ENCODE results near the gene LIPI.

Gene LIPI

GRCh38 chr21:14241297-14241696 is 30.5 kb upstream of the LIPI start:
- TF ChIP-seq, protein P1, sequence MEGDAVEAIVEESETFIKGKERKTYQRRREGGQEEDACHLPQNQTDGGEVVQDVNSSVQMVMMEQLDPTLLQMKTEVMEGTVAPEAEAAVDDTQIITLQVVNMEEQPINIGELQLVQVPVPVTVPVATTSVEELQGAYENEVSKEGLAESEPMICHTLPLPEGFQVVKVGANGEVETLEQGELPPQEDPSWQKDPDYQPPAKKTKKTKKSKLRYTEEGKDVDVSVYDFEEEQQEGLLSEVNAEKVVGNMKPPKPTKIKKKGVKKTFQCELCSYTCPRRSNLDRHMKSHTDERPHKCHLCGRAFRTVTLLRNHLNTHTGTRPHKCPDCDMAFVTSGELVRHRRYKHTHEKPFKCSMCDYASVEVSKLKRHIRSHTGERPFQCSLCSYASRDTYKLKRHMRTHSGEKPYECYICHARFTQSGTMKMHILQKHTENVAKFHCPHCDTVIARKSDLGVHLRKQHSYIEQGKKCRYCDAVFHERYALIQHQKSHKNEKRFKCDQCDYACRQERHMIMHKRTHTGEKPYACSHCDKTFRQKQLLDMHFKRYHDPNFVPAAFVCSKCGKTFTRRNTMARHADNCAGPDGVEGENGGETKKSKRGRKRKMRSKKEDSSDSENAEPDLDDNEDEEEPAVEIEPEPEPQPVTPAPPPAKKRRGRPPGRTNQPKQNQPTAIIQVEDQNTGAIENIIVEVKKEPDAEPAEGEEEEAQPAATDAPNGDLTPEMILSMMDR (IDR thresholded peaks at IDR 0.05) = no peak

GRCh38 chr21:14239281-14239680 is 28.5 kb upstream of the LIPI start:
- TF ChIP-seq, protein P1 (IDR thresholded peaks at IDR 0.05) = no peak

DNA sequence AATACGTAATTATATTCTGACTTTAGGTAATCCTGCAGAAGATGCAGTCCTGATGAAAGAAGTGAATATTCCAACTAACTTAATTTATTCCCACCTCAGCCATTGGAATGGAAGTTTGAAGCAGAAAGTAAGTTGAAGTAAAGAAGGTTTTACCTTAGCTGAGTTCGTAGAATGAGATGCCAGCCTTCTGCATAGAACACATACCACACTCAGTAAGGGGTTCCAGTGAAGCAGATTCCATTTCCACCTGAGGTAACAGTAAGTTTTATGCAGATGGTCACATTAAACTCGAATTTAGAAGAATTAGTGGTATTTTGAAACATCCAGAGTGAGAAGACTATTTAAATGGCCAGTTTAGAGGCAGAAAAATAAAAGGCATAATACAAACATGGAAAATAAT is 25.4 kb upstream of the LIPI start:
- TF ChIP-seq, protein P1 (IDR thresholded peaks at IDR 0.05) = no peak

GRCh38 chr21:14235101-14235500 is 24.3 kb upstream of the LIPI start:
- TF ChIP-seq, protein P1 (IDR thresholded peaks at IDR 0.05) = no peak

DNA sequence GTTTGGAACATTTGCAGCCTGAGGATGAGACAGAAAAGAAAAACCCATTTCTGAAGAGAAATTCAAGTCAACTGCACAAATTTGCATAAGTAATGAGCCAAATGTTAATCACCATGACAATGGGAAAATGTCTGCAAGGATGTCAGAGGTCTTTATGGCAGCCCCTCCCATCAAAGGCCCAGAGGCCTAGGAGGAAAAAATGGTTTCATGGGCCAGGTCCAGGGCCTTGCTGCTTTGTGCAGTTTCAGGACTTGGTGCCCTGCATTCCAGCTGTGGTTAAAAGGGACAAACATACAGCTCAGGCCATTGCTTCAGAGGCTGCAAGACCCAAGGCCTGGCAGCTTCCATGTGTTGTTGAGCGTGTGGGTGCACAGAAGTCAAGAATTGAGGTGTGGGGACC is 18.6 kb upstream of the LIPI start:
- TF ChIP-seq, protein P1 (IDR thresholded peaks at IDR 0.05) = no peak

DNA sequence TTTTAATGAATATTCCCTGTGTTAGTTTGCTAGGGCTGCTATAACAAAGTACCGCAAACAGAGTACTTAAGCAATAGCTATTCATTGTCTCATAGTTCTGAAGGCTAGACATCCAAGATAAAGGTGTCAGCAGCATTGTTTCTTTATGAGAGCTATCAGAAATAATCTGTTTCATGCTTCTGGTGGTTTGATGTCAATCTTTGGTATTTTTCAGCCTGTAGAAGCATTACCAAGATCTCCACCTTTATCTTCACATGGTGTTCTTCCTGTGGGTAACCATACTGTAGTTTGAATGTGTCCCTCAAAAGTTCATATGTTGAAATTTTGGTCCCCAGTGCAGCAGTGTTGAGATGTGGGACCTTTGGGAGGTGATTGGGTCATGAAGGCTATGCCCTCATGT is 12.6 kb upstream of the LIPI start:
- TF ChIP-seq, protein P1 (IDR thresholded peaks at IDR 0.05) = no peak

- TF ChIP-seq, protein P1 (IDR thresholded peaks at IDR 0.05) = no peak
Observed at GRCh38 chr21:14215971-14216641, 5.4 kb upstream of the LIPI start, which contains the start of gene RBM11. Gene RBM11 (plus strand): TSS chr21:14216157. CDS start chr21:14216187, 30 bp downstream.

GRCh38 chr21:14213164-14213563 is 2.4 kb upstream of the LIPI start:
- TF ChIP-seq, protein P1 (IDR thresholded peaks at IDR 0.05) = no peak
